Esophagus squamous epithelium (tissue), 4 donors: ENCODE results near the gene CHST11.
A peak's percentile ranks its signal among the peaks of the same experiment; 100 is the strongest.

ENCODE experiments used
- CTCF ChIP-seq, 6 experiments: fragments of 450-650 bp in 4 of 6; fragments of 200-600 bp in 2 of 6; sonication (generic) in 2 of 6; IDR thresholded peaks; one replicate each; pipeline ENCODE4 v1.5.1; 2016 to 2019; ENCODE audit warnings: antibody characterized with exemption in 6 of 6, mild to moderate bottlenecking in 4 of 6, moderate library complexity in 4 of 6
- POLR2A ChIP-seq, 4 donors: fragments of 450-650 bp; IDR thresholded peaks; one replicate each; pipeline ENCODE4 v1.6.1; 2017; ENCODE audit warnings: antibody characterized with exemption in 4 of 4, mild to moderate bottlenecking in 4 of 4, moderate library complexity in 3 of 4

GRCh38 chr12:104462931-104463339 lies 6.2 kb downstream of the CHST11 start:
- TF ChIP-seq CTCF (IDR thresholded peaks at IDR 0.05), result no peak
- TF ChIP-seq POLR2A (IDR thresholded peaks at IDR 0.05), result peak in 1 of 4 donors; percentile 29
